Lower leg skin (tissue), 4 donors: ENCODE measurements around the gene DOCK1. TPM values are rescaled to one million over a fixed set of nuclear protein-coding genes. Genes with fewer than 3 reads are reported as not detected.

Source experiments
- DNase-seq, 2 donors: peaks; one replicate each; pipeline ENCODE4 v3.0.0-alpha.2; 2019; ENCODE audit warnings: low spot score in 2 of 2
- H3K4me3 ChIP-seq: fragments of 200-600 bp; sonication (generic); 2 replicates; pipeline ENCODE4 v1.5.1; 2017; ENCODE audit warnings: mild to moderate bottlenecking, low read depth; ENCODE audit not compliant: poor library complexity, severe bottlenecking
- POLR2A ChIP-seq, 2 donors: fragments of 450-650 bp; IDR thresholded peaks; one replicate each; pipeline ENCODE4 v1.6.1; 2016 to 2017; ENCODE audit warnings: antibody characterized with exemption in 2 of 2, mild to moderate bottlenecking in 1 of 2, moderate library complexity in 1 of 2
- WGBS, 2 donors: methylation state at CpG; one replicate each; pipeline ENCODE4 v1.1.5; 2018; 5-methylcytosine and 5-hydroxymethylcytosine counted together
- intact Hi-C: fragments of 100-400 bp; cut with DNase I; formaldehyde crosslinking; loops from one replicate; pipeline ENCODE4 v1.15.0; 2023; ENCODE audit warnings: low total_unique reads
- total RNA-seq, 4 donors: library from RNA; depleted of rRNA; stranded (reverse); fragments of >200 nt; gene quantifications; one replicate each; pipeline ENCODE4 v1.1.0, GENCODE V29; 2016
- TF ChIP-seq, protein P1 (sequence below), 3 donors: fragments of 450-650 bp; IDR thresholded peaks; one replicate each; pipeline ENCODE4 v1.5.1; 2016; ENCODE audit warnings: antibody characterized with exemption in 3 of 3, mild to moderate bottlenecking in 3 of 3, moderate library complexity in 2 of 3

The DOCK1 gene
- total RNA-seq, 4 donors from 2014 or later: 76.6 to 108 (median 83.4) TPM

DNA sequence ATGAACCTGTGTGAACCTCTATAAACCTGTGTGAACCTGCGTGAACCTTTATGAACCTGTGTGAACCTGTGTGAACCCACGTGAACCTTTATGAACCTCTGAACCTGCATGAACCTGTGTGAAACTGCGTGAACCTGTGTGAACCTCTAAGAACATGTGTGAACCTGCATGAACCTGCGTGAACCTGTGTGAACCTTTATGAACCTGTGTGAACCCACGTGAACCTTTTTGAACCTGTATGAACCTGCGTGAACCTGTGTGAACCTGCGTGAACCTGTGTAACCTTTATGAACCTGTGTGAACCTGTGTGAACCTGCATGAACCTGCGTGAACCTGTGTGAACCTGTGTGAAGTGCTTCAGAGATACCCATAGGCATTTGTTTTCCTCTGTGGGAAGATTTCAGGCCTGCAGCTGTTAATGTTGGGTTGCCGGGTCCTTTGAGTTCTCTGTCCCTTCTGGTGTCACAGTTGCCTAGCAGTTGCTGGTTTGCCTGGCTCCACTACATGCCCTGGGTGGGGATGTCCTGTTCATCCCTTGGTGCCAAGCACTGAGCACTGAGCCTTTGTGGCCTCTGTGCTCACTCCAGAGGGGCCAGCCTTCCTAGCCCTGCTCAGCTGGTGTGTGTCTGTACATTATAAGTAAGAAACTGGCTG is 97.9 kb downstream of the DOCK1 start:
- TF ChIP-seq POLR2A (IDR thresholded peaks at IDR 0.05): no peak
- TF ChIP-seq, protein P1, sequence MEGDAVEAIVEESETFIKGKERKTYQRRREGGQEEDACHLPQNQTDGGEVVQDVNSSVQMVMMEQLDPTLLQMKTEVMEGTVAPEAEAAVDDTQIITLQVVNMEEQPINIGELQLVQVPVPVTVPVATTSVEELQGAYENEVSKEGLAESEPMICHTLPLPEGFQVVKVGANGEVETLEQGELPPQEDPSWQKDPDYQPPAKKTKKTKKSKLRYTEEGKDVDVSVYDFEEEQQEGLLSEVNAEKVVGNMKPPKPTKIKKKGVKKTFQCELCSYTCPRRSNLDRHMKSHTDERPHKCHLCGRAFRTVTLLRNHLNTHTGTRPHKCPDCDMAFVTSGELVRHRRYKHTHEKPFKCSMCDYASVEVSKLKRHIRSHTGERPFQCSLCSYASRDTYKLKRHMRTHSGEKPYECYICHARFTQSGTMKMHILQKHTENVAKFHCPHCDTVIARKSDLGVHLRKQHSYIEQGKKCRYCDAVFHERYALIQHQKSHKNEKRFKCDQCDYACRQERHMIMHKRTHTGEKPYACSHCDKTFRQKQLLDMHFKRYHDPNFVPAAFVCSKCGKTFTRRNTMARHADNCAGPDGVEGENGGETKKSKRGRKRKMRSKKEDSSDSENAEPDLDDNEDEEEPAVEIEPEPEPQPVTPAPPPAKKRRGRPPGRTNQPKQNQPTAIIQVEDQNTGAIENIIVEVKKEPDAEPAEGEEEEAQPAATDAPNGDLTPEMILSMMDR (IDR thresholded peaks at IDR 0.05): no peak
- whole genome bisulfite sequencing, 2 donors: 88 to 94% methylated on average over 9 of the region's 9 CpGs
- H3K4me3 ChIP-seq: no peak overlapping the region
- intact Hi-C loops: no loop called here
- DNase-seq: no peak

- 94 to 96% methylated on average over 11 of the region's 11 CpGs for WGBS, 2 donors
- intact Hi-C loops: no loop called here
- H3K4me3 ChIP-seq: no peak overlapping the region
- TF ChIP-seq, protein P1 (IDR thresholded peaks at IDR 0.05): no peak
- no peak for TF ChIP-seq POLR2A (IDR thresholded peaks at IDR 0.05)
- DNase-seq: no peak
Observed at GRCh38 chr10:127006453-127006852, 101.2 kb downstream of the DOCK1 start.

- intact Hi-C loops: no loop called here
- DNase-seq: no peak
- WGBS, 2 donors: 80 to 81% methylated on average over 8 of the region's 8 CpGs
- no peak for TF ChIP-seq POLR2A (IDR thresholded peaks at IDR 0.05)
- TF ChIP-seq, protein P1 (IDR thresholded peaks at IDR 0.05): no peak
- H3K4me3 ChIP-seq: no peak overlapping the region
Observed at GRCh38 chr10:127009366-127009765, 104.1 kb downstream of the DOCK1 start.

DNA sequence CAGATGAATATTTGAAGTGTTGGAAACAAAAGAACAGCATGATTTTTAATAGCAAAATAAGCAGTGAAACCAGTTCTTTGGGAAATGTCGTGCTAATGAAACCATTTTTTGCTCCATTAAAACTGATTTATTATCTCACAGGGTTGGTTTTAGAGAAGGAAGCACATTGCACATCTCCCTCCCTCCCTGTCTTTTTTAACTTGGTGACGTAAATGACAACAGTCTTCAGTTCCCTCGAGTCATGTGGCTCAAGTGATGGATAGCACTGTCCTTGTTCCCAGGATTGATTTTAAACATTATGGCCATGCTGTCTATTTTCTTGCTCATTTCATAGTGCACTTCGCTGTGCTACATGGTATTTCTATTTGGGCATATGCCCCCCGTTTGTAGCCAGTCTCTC is 105.9 kb downstream of the DOCK1 start:
- intact Hi-C loops: no loop called here

GRCh38 chr10:127012071-127012768 is 107.0 kb downstream of the DOCK1 start:
- no peak for TF ChIP-seq POLR2A (IDR thresholded peaks at IDR 0.05)
- TF ChIP-seq, protein P1 (IDR thresholded peaks at IDR 0.05): no peak
- 67 to 77% methylated on average over 24 of the region's 24 CpGs for WGBS, 2 donors
- intact Hi-C loops: no loop called here
- H3K4me3 ChIP-seq: no peak overlapping the region
- DNase-seq: peak in 1 of 2 donors; percentile 79

More for the DNA sequence above, 105.9 kb downstream of the DOCK1 start:
- DNase-seq: no peak
- H3K4me3 ChIP-seq: no peak overlapping the region
- TF ChIP-seq POLR2A (IDR thresholded peaks at IDR 0.05): no peak
- TF ChIP-seq, protein P1 (IDR thresholded peaks at IDR 0.05): no peak
- 55 to 64% methylated on average over 5 of the region's 5 CpGs for WGBS, 2 donors
